ENCODE results near the gene ROCK2.
A peak's percentile ranks its signal among the peaks of the same experiment; 100 is the strongest.
"Not testable (repeated sequence)": the region's sequence is repeated elsewhere in the genome, so short reads cannot be mapped to it uniquely, and the experiment has no call there.

Gene ROCK2

GRCh38 chr2:11174222-11174621 lies 170.2 kb downstream of the ROCK2 start:
- no peak for DNase-seq

- no peak for DNase-seq
Measured at GRCh38 chr2:11169333-11169732, 175.1 kb downstream of the ROCK2 start.

GRCh38 chr2:11168488-11168887 lies 175.9 kb downstream of the ROCK2 start:
- no peak for DNase-seq

GRCh38 chr2:11166476-11166875 lies 178.0 kb downstream of the ROCK2 start:
- no peak for DNase-seq

GRCh38 chr2:11165046-11165445 lies 179.4 kb downstream of the ROCK2 start:
- not testable (repeated sequence) for DNase-seq

GRCh38 chr2:11163439-11164317 lies 180.8 kb downstream of the ROCK2 start:
- DNase-seq = no peak

GRCh38 chr2:11161747-11162146 lies 182.7 kb downstream of the ROCK2 start:
- no peak for DNase-seq

GRCh38 chr2:11160731-11161455 lies 183.5 kb downstream of the ROCK2 start:
- DNase-seq = peak in 1 of 2 donors; percentile 47

GRCh38 chr2:11160256-11160655 lies 184.2 kb downstream of the ROCK2 start:
- no peak for DNase-seq

GRCh38 chr2:11159574-11160170 lies 184.8 kb downstream of the ROCK2 start:
- no peak for DNase-seq

GRCh38 chr2:11158916-11159573 lies 185.4 kb downstream of the ROCK2 start:
- no peak for DNase-seq

- no peak for DNase-seq
Measured at GRCh38 chr2:11157731-11158130, 186.7 kb downstream of the ROCK2 start.

GRCh38 chr2:11157296-11157695 lies 187.1 kb downstream of the ROCK2 start:
- DNase-seq = no peak

GRCh38 chr2:11156396-11157075 lies 187.9 kb downstream of the ROCK2 start:
- no peak for DNase-seq

- DNase-seq = no peak
Measured at GRCh38 chr2:11155381-11156035, 188.9 kb downstream of the ROCK2 start, which contains the start of gene SLC66A3. TSS of gene SLC66A3 (plus strand) at chr2:11155467. CDS start at chr2:11155547, 80 bp downstream.

GRCh38 chr2:11154923-11155380 lies 189.5 kb downstream of the ROCK2 start:
- DNase-seq = peak; percentile 98

- no peak for DNase-seq
Measured at GRCh38 chr2:11154016-11154922, 190.2 kb downstream of the ROCK2 start.

GRCh38 chr2:11152591-11152990 lies 191.8 kb downstream of the ROCK2 start:
- no peak for DNase-seq

- no peak for DNase-seq
Measured at GRCh38 chr2:11147263-11147662, 197.2 kb downstream of the ROCK2 start.

GRCh38 chr2:11146076-11146475 lies 198.4 kb downstream of the ROCK2 start:
- DNase-seq = no peak

GRCh38 chr2:11145350-11145749 lies 199.1 kb downstream of the ROCK2 start:
- no peak for DNase-seq
